Stimulated activated CD8-positive, alpha-beta memory T cell treated with anti-CD3 and anti-CD28 coated beads, Interleukin-2, amount 100 ng/mL, for 1 hour (primary cell): ENCODE data around the gene NEUROD1.

Source experiments
- DNase-seq, 2 donors: peaks; one replicate each; pipeline ENCODE4 v3.0.0-alpha.2; 2020; ENCODE audit warnings: low read depth in 2 of 2

Gene NEUROD1

DNA sequence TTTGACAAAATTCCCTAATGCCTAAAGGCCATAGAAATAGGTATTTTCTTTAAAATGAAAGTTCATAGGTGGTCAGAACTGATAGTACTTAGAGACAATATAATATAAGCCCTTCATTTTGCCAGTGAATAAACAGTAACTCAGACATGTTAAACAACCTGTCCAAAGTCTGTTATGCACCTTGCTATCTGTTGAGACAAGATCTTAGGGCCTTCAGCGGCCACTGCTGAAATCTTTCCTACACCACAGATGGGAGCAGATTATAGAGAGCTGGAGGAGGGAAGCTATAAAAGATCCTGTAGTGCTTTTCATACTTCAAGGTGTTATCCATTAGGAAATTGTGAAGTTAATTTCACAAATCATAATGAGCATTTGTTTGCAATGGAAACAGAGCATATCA is 37.2 kb downstream of the NEUROD1 start:
- DNase-seq: no peak

GRCh38 chr2:181642086-181642485 is 38.2 kb downstream of the NEUROD1 start:
- DNase-seq: no peak

GRCh38 chr2:181639686-181640085 is 40.6 kb downstream of the NEUROD1 start:
- DNase-seq: no peak

GRCh38 chr2:181632733-181633401 is 47.5 kb downstream of the NEUROD1 start:
- DNase-seq: no peak

GRCh38 chr2:181628590-181629585 is 51.4 kb downstream of the NEUROD1 start:
- no peak for DNase-seq

- no peak for DNase-seq
Observed at GRCh38 chr2:181627545-181627944, 52.8 kb downstream of the NEUROD1 start.

GRCh38 chr2:181626671-181627070 is 53.6 kb downstream of the NEUROD1 start:
- DNase-seq: no peak
